ENCODE measurements around the gene HUNK. TPM values are rescaled to one million over a fixed set of nuclear protein-coding genes. Genes with fewer than 3 reads are reported as not detected.

The HUNK gene
- total RNA-seq, 1 donor from 2014 or later: 0.77 TPM

- H3K4me1 ChIP-seq (ENCODE audit: insufficient read depth, low read length): no peaks in the 10 kb centered on the region
- DNase-seq (ENCODE audit: low read depth): no peak
- no peaks in the 10 kb centered on the region for H3K9me3 ChIP-seq (ENCODE audit: insufficient read depth, low read depth, low read length)
- Mint-ChIP-seq H3K9me3 (ENCODE audit: unreplicated experiment) (peaks cover 4% of the 10 kb centered on the region), H3K27me3 (ENCODE audit: low read depth, unreplicated experiment) (no peaks in the 10 kb centered on the region), H3K36me3 (ENCODE audit: low read depth, unreplicated experiment) (no peaks in the 10 kb centered on the region), H3K27ac (ENCODE audit: unreplicated experiment) (no peak overlapping the region), H3K4me1 (ENCODE audit: low read depth, unreplicated experiment) (no peaks in the 10 kb centered on the region), H3K4me3 (ENCODE audit: unreplicated experiment) (no peak overlapping the region)
- H3K79me2 ChIP-seq (ENCODE audit: insufficient read depth, low read length): no peaks in the 10 kb centered on the region
- no peak overlapping the region for H2AFZ ChIP-seq (ENCODE audit: low read depth, low read length)
- no peaks in the 10 kb centered on the region for H4K20me1 ChIP-seq (ENCODE audit: insufficient read depth, low read length)
- no peak for TF ChIP-seq CTCF (IDR thresholded peaks at IDR 0.05; ENCODE audit: insufficient read depth, low read depth, low read length)
- TF ChIP-seq EZH2 (IDR thresholded peaks at IDR 0.05; ENCODE audit: insufficient read depth, low read length): no peak
- no peak overlapping the region for H3K4me2 ChIP-seq (ENCODE audit: low read length)
- H3K27me3 ChIP-seq (ENCODE audit: insufficient read depth, low read length): no peaks in the 10 kb centered on the region
- H3K36me3 ChIP-seq (ENCODE audit: insufficient read depth, low read length): no peaks in the 10 kb centered on the region
- no peak overlapping the region for H3K9ac ChIP-seq (ENCODE audit: low read length)
- no peak overlapping the region for H3K27ac ChIP-seq (ENCODE audit: low read depth, low read length)
- FAIRE-seq: no peak
- H3K4me3 ChIP-seq (ENCODE audit: insufficient read depth, low read depth, low read length): no peak overlapping the region
These were observed 91.9 kb downstream of the HUNK start for GRCh38 chr21:31964692-31965091.

GRCh38 chr21:31967334-31967733, 94.5 kb downstream of the HUNK start:
- H3K27me3 ChIP-seq (ENCODE audit: insufficient read depth, low read length): no peaks in the 10 kb centered on the region
- no peak overlapping the region for H3K4me2 ChIP-seq (ENCODE audit: low read length)
- Mint-ChIP-seq H3K4me1 (ENCODE audit: low read depth, unreplicated experiment) (no peaks in the 10 kb centered on the region), H3K36me3 (ENCODE audit: low read depth, unreplicated experiment) (no peaks in the 10 kb centered on the region), H3K27ac (ENCODE audit: unreplicated experiment) (no peak overlapping the region), H3K27me3 (ENCODE audit: low read depth, unreplicated experiment) (no peaks in the 10 kb centered on the region), H3K4me3 (ENCODE audit: unreplicated experiment) (no peak overlapping the region), H3K9me3 (ENCODE audit: unreplicated experiment) (peaks cover 2% of the 10 kb centered on the region)
- no peak for TF ChIP-seq CTCF (IDR thresholded peaks at IDR 0.05; ENCODE audit: insufficient read depth, low read depth, low read length)
- no peak for TF ChIP-seq EZH2 (IDR thresholded peaks at IDR 0.05; ENCODE audit: insufficient read depth, low read length)
- FAIRE-seq (no peak), DNase-seq (ENCODE audit: low read depth) (no peak)
- no peaks in the 10 kb centered on the region for H3K9me3 ChIP-seq (ENCODE audit: insufficient read depth, low read depth, low read length)
- no peak overlapping the region for H3K4me3 ChIP-seq (ENCODE audit: insufficient read depth, low read depth, low read length)
- no peak overlapping the region for H2AFZ ChIP-seq (ENCODE audit: low read depth, low read length)
- H3K9ac ChIP-seq (ENCODE audit: low read length): no peak overlapping the region
- H3K4me1 ChIP-seq (ENCODE audit: insufficient read depth, low read length): no peaks in the 10 kb centered on the region
- H3K79me2 ChIP-seq (ENCODE audit: insufficient read depth, low read length): no peaks in the 10 kb centered on the region
- H4K20me1 ChIP-seq (ENCODE audit: insufficient read depth, low read length): no peaks in the 10 kb centered on the region
- H3K36me3 ChIP-seq (ENCODE audit: insufficient read depth, low read length): no peaks in the 10 kb centered on the region
- no peak overlapping the region for H3K27ac ChIP-seq (ENCODE audit: low read depth, low read length)

- Mint-ChIP-seq H3K4me1 (ENCODE audit: low read depth, unreplicated experiment) (no peaks in the 10 kb centered on the region), H3K27ac (ENCODE audit: unreplicated experiment) (no peak overlapping the region), H3K27me3 (ENCODE audit: low read depth, unreplicated experiment) (no peaks in the 10 kb centered on the region), H3K4me3 (ENCODE audit: unreplicated experiment) (no peak overlapping the region), H3K9me3 (ENCODE audit: unreplicated experiment) (no peaks in the 10 kb centered on the region), H3K36me3 (ENCODE audit: low read depth, unreplicated experiment) (no peaks in the 10 kb centered on the region)
- no peak overlapping the region for H3K4me2 ChIP-seq (ENCODE audit: low read length)
- no peaks in the 10 kb centered on the region for H3K4me1 ChIP-seq (ENCODE audit: insufficient read depth, low read length)
- no peaks in the 10 kb centered on the region for H3K36me3 ChIP-seq (ENCODE audit: insufficient read depth, low read length)
- DNase-seq (ENCODE audit: low read depth): no peak
- no peak overlapping the region for H3K4me3 ChIP-seq (ENCODE audit: insufficient read depth, low read depth, low read length)
- TF ChIP-seq EZH2 (IDR thresholded peaks at IDR 0.05; ENCODE audit: insufficient read depth, low read length) (no peak), CTCF (IDR thresholded peaks at IDR 0.05; ENCODE audit: insufficient read depth, low read depth, low read length) (no peak)
- H3K9ac ChIP-seq (ENCODE audit: low read length): no peak overlapping the region
- no peak overlapping the region for H3K27ac ChIP-seq (ENCODE audit: low read depth, low read length)
- no peaks in the 10 kb centered on the region for H3K27me3 ChIP-seq (ENCODE audit: insufficient read depth, low read length)
- H3K79me2 ChIP-seq (ENCODE audit: insufficient read depth, low read length): no peaks in the 10 kb centered on the region
- no peaks in the 10 kb centered on the region for H4K20me1 ChIP-seq (ENCODE audit: insufficient read depth, low read length)
- H2AFZ ChIP-seq (ENCODE audit: low read depth, low read length): no peak overlapping the region
- no peaks in the 10 kb centered on the region for H3K9me3 ChIP-seq (ENCODE audit: insufficient read depth, low read depth, low read length)
- no peak for FAIRE-seq
These were observed 99.8 kb downstream of the HUNK start for GRCh38 chr21:31972622-31973021.

Data from astrocyte (in vitro differentiated cells and primary cell).